Activated CD8-positive, alpha-beta memory T cell treated with anti-CD3 and anti-CD28 coated beads for 24 hours (primary cell): ENCODE results near the gene GPR176.

ENCODE experiments used
- DNase-seq: peaks from one replicate; pipeline ENCODE4 v3.0.0-alpha.2; 2020

The GPR176 gene

GRCh38 chr15:39888809-39889208 is 31.3 kb downstream of the GPR176 start:
- DNase-seq: no peak

DNA sequence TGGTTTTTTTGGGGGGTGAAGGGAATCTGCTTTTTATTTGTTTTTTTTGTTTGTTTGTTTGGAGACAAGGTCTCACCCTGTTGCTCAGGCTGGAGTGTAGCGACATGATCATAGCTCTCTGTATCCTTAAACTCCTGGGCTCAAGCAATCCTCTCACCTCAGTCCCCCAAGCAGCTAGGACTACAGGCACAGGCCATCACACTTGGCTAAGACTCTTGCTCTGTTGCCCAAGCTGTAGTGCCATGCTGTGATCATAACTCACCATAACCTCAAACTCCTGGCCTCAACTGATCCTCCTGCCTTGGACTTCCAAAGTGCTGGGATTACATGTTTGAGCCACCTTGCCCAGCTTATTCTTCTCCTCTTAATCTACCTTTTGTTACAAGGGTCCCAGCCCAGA is 31.8 kb downstream of the GPR176 start:
- no peak for DNase-seq

DNA sequence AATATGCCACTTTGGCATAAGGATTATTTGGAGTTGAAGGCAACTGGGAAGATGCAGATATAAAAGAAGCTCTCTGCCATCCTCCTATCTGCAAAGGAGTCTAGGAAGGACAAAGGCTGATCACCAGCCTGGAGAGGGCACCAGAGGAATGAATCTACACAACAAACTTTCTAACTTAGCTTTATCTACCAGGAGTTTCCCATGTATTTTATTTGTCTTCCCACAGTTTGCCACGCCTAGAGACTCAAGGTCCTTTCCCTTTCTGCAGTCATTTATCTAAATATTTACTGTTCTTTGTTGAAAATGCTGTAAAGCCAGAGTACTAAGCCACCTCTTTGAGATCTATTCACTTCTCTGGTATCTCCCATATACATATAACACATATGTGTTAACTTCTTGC is 32.2 kb downstream of the GPR176 start:
- DNase-seq: no peak

DNA sequence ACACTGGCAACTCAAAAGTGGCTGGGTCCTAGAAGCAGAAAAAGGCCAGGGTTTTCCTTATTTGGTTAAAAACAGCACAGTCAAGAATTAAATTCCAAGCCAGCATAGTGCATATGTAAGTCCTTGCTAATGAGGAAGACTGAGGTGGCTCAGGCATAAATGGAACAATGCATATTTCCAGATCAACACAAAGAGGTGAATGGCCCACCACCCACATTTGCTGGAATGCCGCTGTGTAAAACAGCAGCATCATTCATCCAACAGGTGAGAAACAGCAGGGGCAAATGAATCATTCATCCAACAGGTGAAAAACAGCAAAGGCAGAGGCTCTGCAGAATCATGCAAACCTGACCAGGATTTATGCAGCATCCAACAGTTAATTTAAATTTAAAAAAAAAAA is 32.9 kb downstream of the GPR176 start:
- DNase-seq: no peak

DNA sequence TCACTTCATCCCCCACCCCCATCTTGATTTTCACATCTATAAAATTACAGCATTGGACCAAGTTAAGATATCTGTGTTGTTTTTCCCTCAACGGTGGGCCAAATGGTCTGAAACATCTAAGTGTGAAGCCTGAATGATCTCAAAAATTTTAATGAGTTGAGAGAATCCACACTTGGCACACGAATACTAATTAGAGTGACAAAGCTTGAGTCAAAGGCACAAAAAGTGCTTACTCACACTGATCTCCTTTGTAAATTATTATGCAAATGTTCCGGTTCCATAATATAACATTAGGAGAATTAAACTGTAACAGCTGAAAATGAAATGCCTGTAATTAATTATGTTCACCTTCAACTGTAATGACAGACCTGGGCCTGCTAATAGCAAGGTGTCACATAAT is 33.6 kb downstream of the GPR176 start:
- no peak for DNase-seq

DNA sequence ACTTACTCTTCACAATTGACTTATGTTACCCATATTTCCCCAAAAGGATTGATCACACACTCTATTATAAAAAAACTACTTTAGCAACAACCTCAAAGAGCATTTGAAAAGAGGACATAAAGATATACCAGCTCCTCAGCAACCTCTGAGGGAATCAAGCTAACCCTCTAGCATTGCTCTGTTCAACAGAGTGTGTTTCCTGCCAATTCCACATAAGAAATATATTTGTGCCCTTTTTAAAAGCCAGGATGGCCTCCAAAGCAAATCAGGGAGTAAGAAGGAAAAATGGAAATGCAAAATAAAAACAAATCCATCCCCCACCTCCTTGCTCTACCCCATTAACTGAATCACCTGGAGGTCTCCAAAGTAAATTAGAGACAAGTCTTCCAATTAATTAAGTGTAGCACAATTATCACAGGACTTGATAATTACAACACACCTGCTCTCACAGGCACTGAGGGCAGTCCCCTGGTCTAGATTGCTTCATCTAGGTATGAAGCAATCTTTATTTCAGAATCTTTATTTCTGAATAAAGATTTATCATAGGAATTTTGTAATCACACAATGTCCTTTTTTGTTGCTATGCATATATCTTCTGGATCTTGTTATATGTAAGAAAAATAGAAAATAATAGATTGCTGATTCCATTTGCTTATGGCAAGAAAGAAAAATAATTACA is 34.8 kb downstream of the GPR176 start:
- no peak for DNase-seq

- no peak for DNase-seq
Observed at GRCh38 chr15:39884351-39884750, 35.7 kb downstream of the GPR176 start.

DNA sequence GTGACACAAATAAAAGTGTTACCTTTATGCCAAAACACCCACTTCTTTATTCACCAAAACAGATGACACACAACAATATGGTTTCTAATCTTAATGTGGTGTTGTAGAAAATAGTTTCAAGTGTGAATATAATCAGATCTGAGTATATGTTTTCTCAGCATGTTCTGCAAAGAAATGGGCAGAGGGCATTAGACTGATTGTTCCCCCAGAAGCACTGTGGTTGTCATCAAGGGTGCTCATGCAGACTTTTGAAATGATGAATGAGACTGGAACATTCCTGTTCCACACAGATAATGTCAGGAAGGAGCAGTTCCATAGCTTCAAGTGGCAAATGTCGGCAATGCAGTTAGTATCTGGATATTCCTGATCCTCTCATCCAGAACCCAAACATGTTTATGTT is 37.5 kb downstream of the GPR176 start:
- DNase-seq: no peak

DNA sequence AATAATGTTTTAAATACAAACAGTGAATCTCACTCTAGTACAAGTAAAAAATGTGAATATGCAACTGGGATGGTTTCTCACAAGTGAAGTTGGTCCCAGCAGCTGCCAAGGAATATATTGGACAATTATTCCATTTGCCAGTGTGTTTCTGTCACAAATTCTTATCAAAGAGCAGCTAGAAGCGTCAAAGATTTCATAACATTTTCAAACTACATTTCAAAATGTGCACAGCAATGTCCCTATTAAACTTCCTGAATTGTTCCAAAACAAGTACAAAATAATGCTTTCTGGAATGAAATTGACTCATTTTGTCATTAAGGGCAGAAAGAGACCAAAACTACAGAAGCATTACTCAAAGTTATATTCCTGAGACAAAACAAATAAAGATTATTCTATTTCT is 38.3 kb downstream of the GPR176 start:
- DNase-seq: no peak

DNA sequence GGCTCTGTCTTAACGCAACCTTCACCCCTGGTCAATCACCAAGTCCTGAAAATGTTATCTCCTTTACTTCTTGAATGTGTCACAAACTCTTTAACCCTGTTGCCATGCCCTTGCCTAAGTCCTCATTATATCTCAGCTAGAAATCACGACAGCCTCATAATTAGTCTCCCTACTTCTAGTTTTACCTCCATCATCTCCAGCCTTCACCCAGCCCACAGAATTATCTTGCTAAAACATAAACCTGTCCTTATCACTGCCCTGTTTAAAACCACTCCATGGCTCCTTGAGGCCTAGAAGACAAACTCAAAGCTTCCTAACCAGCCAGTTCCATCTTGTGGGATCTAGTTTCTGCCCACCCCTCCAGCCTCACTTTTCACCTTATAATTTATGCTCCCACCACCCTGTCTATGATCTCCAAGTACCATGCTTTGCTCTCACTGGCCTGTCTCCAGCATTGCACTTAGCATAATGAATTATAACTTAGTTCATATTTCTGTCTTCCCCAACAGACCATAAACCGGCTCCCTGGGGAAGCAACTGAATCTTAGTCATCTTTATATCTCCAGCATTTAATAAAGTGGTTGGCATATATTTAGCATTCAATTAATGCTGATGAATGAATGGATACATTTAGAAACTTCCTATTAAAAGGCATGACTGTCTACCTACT is 39.2 kb downstream of the GPR176 start:
- no peak for DNase-seq

DNA sequence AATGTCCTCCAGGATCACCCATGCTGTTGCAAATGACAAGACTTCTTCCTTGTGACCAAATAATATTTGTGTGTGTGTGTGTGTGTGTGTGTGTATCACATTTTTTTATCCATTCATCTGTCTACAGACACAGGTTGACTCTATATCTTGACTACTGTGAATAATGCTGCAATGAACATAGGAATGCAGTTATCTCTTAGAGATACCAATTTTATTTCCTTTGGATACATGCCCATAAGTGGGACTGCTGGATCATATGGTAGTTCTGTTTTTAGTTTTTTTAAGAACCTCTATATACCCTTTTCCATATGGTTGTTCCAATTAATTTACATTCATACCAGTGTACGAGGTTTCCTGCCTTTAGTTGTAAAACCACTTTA is 41.7 kb downstream of the GPR176 start:
- DNase-seq: no peak

- no peak for DNase-seq
Observed at GRCh38 chr15:39874890-39875549, 45.0 kb downstream of the GPR176 start.

- DNase-seq: no peak
Observed at GRCh38 chr15:39873978-39874377, 46.1 kb downstream of the GPR176 start.

DNA sequence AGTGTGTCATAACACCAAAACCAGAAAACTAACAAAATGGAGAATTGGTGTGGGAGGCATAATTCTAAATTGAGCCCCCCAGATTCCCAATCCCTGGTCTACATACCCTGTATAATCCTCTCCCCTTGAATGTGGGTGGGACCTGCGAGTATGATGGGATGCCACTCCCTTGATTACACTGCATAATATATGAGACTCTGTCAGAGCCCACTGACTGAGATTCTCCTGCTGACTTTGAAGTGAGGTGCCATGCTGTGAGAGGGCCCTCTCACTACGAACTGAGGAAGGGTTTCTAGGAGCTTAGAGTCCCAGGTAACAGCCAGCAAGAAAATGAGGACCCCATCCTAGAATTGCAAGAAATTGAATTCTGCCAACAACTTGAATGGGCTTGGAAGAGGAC is 49.5 kb downstream of the GPR176 start:
- DNase-seq: no peak

DNA sequence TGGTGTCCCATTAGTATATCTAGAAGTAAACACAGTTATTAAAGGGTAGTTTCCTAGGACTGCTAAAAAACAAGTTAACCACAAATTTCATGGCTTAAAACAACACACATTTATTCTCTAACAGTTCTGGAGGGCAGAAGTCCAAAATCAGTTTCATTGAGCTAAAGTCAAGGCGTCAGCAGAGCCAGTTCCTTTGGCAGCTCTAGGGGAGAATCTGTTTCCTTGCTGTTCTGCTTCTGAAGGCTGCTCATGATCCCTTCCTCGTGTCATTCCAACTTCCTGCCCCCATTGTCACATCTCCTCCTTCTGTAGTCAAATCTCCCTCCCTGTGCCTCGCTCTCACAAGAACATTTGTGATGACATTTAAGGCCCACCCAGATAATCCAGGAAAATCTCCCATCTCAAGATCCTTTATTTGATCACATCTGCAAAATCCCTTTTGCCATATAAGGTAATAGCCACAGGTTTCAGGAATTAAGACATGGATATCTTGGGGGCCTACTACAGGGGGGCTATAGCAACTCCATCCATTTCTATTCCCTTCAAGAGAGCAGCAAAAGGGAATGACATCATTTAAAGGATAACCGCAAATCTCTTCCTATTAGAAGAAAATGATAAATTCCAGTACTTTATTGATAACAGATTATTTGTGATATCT is 50.1 kb downstream of the GPR176 start:
- DNase-seq: no peak

- no peak for DNase-seq
Observed at GRCh38 chr15:39869254-39869653, 50.8 kb downstream of the GPR176 start.

- DNase-seq: no peak
Observed at GRCh38 chr15:39868396-39868795, 51.7 kb downstream of the GPR176 start.

- DNase-seq: no peak
Observed at GRCh38 chr15:39864116-39864515, 56.0 kb downstream of the GPR176 start.

DNA sequence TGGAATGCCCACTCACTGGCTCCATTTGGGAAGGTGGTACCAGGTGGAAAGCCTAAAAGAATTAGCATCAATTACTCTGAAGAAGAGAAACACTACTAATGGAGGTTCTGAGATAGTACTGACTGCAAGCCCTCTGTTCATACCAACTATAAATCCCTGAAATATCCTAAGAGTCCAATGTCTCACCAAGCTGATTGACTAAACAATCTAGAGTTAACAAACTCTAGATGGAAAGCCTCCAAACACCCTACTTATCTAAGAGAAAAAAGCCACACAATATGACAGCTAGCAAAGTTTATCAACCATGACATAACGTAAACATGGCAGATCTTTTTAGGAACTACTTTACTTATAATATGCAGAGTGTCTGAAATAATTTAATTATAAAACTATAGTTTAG is 59.2 kb downstream of the GPR176 start:
- no peak for DNase-seq

GRCh38 chr15:39860200-39860599 is 59.9 kb downstream of the GPR176 start:
- no peak for DNase-seq

DNA sequence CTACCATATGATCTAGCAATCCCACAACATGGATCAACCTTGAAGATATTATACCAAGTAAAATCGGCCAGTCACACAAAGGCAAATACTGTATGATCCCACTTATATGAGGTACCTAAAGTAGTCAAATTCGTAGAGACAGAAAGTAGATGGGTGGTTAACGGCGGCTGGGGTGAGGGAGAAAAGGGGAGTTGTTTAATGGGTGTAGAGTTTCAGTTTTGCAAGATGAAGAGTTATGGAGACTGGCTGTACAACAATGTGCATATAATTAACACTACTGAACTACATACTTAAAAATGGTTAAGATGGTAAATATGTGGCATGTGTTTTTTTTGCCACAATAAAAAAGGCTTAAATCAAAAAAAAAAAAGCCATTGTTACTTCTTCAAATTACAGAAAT is 60.4 kb downstream of the GPR176 start:
- no peak for DNase-seq

DNA sequence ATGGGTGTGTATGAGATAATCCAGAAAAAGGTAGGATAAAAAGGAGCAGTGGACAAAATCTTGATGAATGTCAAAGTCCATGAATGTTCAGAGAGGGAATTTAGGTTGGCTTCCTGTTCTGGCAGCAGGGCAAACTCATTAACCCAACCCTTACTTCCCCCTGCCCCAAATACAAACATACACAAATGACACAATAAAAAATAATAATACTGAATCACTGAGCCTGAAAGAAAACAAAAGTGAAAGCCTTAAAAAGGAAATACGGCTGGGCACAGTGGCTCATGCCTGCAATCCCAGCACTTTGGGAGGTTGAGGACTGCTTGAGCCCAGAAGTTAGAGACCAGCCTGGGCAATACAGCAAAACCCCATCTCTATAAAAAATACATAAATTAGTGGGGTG is 62.9 kb downstream of the GPR176 start:
- DNase-seq: no peak

GRCh38 chr15:39856357-39856756 is 63.7 kb downstream of the GPR176 start:
- no peak for DNase-seq

DNA sequence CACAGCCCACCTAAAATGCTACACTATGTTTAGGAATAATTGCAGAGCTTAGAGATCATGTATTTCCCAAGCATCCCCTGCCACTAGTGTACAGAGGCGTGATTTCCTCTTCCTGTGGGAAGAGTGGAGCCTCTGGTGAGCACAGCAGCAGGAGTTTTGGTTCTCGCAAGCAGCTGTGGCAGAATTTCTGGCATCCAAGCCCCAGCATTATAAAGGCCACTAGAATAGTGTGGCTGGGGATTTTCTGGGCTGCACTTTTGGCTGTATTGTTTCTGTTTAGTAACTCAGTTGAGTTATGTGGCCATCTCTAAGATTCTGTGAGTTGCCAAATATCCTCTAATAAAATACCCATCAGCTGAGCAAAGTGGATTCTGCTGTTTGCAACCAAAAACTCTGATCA is 64.7 kb downstream of the GPR176 start:
- no peak for DNase-seq
